Measurements from ENCODE around the gene SEMA4B.

DNA sequence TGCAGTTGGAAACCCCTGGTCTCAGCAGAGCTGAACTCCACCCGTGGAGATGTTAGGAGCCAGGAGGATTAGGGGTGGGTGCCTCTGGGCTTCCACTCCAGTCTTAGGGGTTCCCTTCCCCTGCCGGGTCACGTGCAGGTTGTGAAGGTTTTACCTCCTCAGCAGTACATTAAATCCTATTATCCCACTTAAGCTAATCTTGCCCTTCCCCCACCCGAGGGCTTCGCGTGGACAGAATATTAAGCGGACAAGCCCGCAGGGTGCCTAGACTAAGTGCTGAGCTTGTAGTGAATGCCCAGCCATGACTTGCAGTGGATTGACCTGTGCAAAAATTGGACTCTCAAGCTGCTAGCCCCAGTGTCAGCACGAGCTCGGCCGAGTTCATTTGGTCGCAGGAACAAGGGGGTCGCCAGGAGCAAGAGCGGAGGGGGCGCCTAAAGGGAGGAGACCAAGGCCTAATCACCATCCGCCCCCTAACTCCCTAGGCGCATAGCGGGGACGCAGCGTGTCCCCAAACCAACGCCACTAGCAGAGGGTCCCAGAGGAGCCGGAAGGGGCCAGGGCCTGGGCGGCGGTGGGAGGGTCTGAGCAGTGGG lies 498 bp upstream of the SEMA4B start:
- TF ChIP-seq, protein P1, sequence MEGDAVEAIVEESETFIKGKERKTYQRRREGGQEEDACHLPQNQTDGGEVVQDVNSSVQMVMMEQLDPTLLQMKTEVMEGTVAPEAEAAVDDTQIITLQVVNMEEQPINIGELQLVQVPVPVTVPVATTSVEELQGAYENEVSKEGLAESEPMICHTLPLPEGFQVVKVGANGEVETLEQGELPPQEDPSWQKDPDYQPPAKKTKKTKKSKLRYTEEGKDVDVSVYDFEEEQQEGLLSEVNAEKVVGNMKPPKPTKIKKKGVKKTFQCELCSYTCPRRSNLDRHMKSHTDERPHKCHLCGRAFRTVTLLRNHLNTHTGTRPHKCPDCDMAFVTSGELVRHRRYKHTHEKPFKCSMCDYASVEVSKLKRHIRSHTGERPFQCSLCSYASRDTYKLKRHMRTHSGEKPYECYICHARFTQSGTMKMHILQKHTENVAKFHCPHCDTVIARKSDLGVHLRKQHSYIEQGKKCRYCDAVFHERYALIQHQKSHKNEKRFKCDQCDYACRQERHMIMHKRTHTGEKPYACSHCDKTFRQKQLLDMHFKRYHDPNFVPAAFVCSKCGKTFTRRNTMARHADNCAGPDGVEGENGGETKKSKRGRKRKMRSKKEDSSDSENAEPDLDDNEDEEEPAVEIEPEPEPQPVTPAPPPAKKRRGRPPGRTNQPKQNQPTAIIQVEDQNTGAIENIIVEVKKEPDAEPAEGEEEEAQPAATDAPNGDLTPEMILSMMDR (IDR thresholded peaks at IDR 0.05), result no peak
- TF ChIP-seq POLR2A (IDR thresholded peaks at IDR 0.05) (no peak), EP300 (IDR thresholded peaks at IDR 0.05) (no peak), POLR2AphosphoS5 (IDR thresholded peaks at IDR 0.05) (no peak)
